AG09309 (cell line): ENCODE results near the gene TRIM58.

ENCODE experiments used
- DNase-seq: peaks from one replicate; pipeline ENCODE4 v3.0.0-alpha.2; 2010; ENCODE audit warnings: low read depth
- H3K4me3 ChIP-seq: 2 replicates; pipeline ENCODE4 v1.5.1; 2011; ENCODE audit warnings: mild to moderate bottlenecking, low read depth, low read length, moderate library complexity; ENCODE audit not compliant: control insufficient read depth
- CTCF ChIP-seq: IDR thresholded peaks from 2 replicates; pipeline ENCODE4 v1.5.1; 2011; ENCODE audit warnings: mild to moderate bottlenecking, low read depth, low read length, inconsistent platforms; ENCODE audit not compliant: insufficient read depth, control insufficient read depth; ENCODE audit errors: missing control alignments

TRIM58 gene

GRCh38 chr1:247833601-247834000 lies 23.4 kb upstream of the TRIM58 start:
- no peak for DNase-seq
- no peak for TF ChIP-seq CTCF
- H3K4me3 ChIP-seq = no peak overlapping the region

- DNase-seq = no peak
- no peak for TF ChIP-seq CTCF
- H3K4me3 ChIP-seq = no peak overlapping the region
Observed at GRCh38 chr1:247840818-247841217, 16.2 kb upstream of the TRIM58 start.

- DNase-seq = no peak
- no peak for TF ChIP-seq CTCF
- no peak within 1 kb of the TSS for H3K4me3 ChIP-seq
Observed at GRCh38 chr1:247841796-247842195, 15.2 kb upstream of the TRIM58 start, which contains the start of gene OR11L1. TSS of gene OR11L1 (minus strand) at chr1:247841896. CDS start at chr1:247841896, 0 bp downstream.

- no peak for DNase-seq
Observed at GRCh38 chr1:247843411-247843810, 13.6 kb upstream of the TRIM58 start.

DNA sequence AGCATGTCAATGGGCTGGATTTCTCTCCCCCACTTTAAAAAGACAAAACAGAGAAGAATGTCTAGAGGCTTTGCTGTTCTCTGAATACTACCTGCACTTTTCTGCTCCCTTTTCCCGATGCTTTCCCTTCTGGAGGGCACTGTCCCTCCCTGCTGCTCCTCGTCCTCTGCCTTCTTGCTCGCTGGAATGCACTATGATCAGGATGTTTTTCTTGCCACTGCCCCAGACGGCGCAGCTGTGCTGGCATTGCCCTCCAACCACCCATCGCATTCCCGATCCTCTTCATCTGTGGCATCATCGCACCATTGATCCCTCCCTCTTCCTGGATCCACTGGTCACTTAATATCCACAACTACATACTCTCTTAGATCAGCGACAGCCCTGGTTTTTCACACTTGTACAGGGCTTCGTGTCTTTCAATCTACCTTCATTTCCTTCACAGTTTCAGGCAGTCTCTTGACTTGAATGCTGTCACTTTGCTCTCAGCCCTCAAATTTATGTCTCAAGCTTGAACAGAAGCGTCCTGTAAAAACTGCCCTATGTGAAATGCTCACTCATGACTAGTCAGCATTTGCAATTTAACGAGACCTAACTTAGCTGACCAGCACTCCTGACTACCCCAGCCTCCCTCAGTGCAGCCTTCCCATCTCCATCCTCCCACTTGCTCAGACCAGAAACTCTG lies 11.8 kb upstream of the TRIM58 start:
- DNase-seq = no peak
- no peak for TF ChIP-seq CTCF
- H3K4me3 ChIP-seq = no peak overlapping the region

More at GRCh38 chr1:247843411-247843810, 13.6 kb upstream of the TRIM58 start:
- no peak for TF ChIP-seq CTCF
- H3K4me3 ChIP-seq = no peak overlapping the region

DNA sequence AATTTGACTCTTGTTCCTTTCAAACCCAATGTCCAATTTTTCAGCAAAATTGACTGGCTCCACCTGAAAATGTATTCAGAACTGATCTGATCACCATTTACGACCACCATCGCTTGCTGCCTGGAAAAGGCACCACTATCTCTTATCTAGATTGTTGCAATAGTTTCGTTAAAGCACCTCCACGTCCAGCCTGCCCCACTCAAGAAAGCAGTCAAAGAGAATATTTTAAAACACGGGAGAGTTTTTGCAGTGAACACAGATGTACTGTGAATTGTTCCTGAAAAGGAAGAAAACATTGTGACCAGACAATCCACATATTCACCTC lies 11.3 kb upstream of the TRIM58 start:
- DNase-seq = no peak
- no peak for TF ChIP-seq CTCF
- no peak overlapping the region for H3K4me3 ChIP-seq
